GM12878 (cell line): ENCODE measurements around the gene NBPF1. TPM values are rescaled to one million over a fixed set of nuclear protein-coding genes. Genes with fewer than 3 reads are reported as not detected.
A peak's percentile ranks its signal among the peaks of the same experiment; 100 is the strongest.
"Not testable (repeated sequence)": the region's sequence is repeated elsewhere in the genome, so short reads cannot be mapped to it uniquely, and the experiment has no call there.

Experiments
- ATAC-seq: fragments of 200-7000 bp; cut with Tn5 transposase; 3 replicates; pipeline ENCODE4 v1.9.1; 2020; ENCODE audit warnings: mild to moderate bottlenecking, moderate library complexity
- BruUV-seq: library from RNA; stranded (reverse); fragments of 400-500 nt; replicated peaks from 2 replicates; lab custom pipeline; 2021; lab: Mats Ljungman, UMichigan
- CTCF ChIA-PET: fragments of 300-600 bp; sonication (Branson Sonifier 250); formaldehyde crosslinking; extraction: SDS; loops from one replicate; lab custom pipeline; 2021; ENCODE audit warnings: inconsistent platforms; lab: Yijun Ruan, JAX
- POLR2A ChIA-PET: fragments of 350-600 bp; formaldehyde crosslinking; extraction: SDS; loops from one replicate; lab custom pipeline; 2021; ENCODE audit warnings: inconsistent platforms; lab: Charles Lee
- RAD21 ChIA-PET: fragments of 300-600 bp; sonication (Branson Sonifier 250); formaldehyde crosslinking; loops from one replicate; lab custom pipeline; 2023; ENCODE audit warnings: antibody characterized with exemption; ENCODE audit not compliant: unreplicated experiment; lab: Charles Lee
- SMC1A ChIA-PET: fragments of 300-600 bp; sonication (Branson Sonifier 250); formaldehyde crosslinking; loops from one replicate; lab custom pipeline; 2023; ENCODE audit not compliant: unreplicated experiment, uncharacterized antibody; lab: Charles Lee
- DNase-seq: peaks from one replicate; pipeline ENCODE4 v3.0.0-alpha.2; 2011; ENCODE audit warnings: low read depth, low spot score
- FAIRE-seq: peaks from 3 replicates; lab custom pipeline; 2011; peaks lifted over from hg19 to GRCh38; lab: Jason Lieb, UNC
- H2AFZ ChIP-seq: 2 replicates; pipeline ENCODE4 v1.6.0; 2011; ENCODE audit warnings: low read depth, low read length, control low read depth; ENCODE audit not compliant: control insufficient read depth
- H3K27ac ChIP-seq: 2 replicates; pipeline ENCODE4 v1.5.1; 2011; ENCODE audit warnings: control low read depth; ENCODE audit not compliant: control insufficient read depth, insufficient read depth
- H3K27me3 ChIP-seq, 2 experiments: replicated peaks in 1 of 2; 2 replicates each; pipeline versions ENCODE4 v1.6.0 to v1.6.1; 2011; ENCODE audit warnings: low read length in 1 of 2; ENCODE audit not compliant: control insufficient read depth in 2 of 2, insufficient read depth in 2 of 2
- H3K36me3 ChIP-seq, 2 experiments: 2 replicates each; pipeline ENCODE4 v1.5.1; 2011; ENCODE audit warnings: low read length in 1 of 2; ENCODE audit not compliant: control insufficient read depth in 2 of 2, insufficient read depth in 2 of 2
- H3K4me1 ChIP-seq: 2 replicates; pipeline ENCODE4 v1.6.1; 2011; ENCODE audit warnings: mild to moderate bottlenecking, low read length, moderate library complexity, mixed read lengths; ENCODE audit not compliant: control insufficient read depth, insufficient read depth
- H3K4me2 ChIP-seq: 2 replicates; pipeline ENCODE4 v1.6.0; 2011; ENCODE audit warnings: control low read depth; ENCODE audit not compliant: control insufficient read depth, insufficient read depth
- H3K4me3 ChIP-seq: fragments of 200-600 bp; sonication (generic); 2 replicates; pipeline ENCODE4 v1.5.1; 2016
- H3K79me2 ChIP-seq: 2 replicates; pipeline ENCODE4 v1.6.0; 2011; ENCODE audit warnings: low read length; ENCODE audit not compliant: control insufficient read depth, insufficient read depth
- H3K9ac ChIP-seq: 2 replicates; pipeline ENCODE4 v1.8.0; 2011; ENCODE audit warnings: low read length, control low read depth, mixed read lengths; ENCODE audit not compliant: control insufficient read depth, insufficient read depth
- H3K9me3 ChIP-seq: replicated peaks from 3 replicates; pipeline ENCODE4 v1.5.1; 2011; ENCODE audit warnings: mild to moderate bottlenecking, low read length; ENCODE audit not compliant: control insufficient read depth, insufficient read depth
- H4K20me1 ChIP-seq: 2 replicates; pipeline ENCODE4 v1.6.0; 2011; ENCODE audit not compliant: control insufficient read depth, insufficient read depth
- ATF7 ChIP-seq: fragments of 450-650 bp; IDR thresholded peaks from 2 replicates; pipeline ENCODE4 v1.6.1; 2016; ENCODE audit warnings: low read depth, mild to moderate bottlenecking
- BMI1 ChIP-seq: fragments of 450-650 bp; IDR thresholded peaks from 2 replicates; pipeline ENCODE4 v1.6.1; 2016; ENCODE audit warnings: mild to moderate bottlenecking, moderate library complexity, borderline replicate concordance
- CBFB ChIP-seq: IDR thresholded peaks from 2 replicates; pipeline ENCODE4 v1.6.1; 2016; ENCODE audit warnings: antibody characterized with exemption, low read depth
- CREB1 ChIP-seq: IDR thresholded peaks from 2 replicates; pipeline ENCODE4 v1.6.1; 2012; ENCODE audit warnings: low read depth, mild to moderate bottlenecking, inconsistent platforms
- DPF2 ChIP-seq: fragments of 450-650 bp; IDR thresholded peaks from 2 replicates; pipeline ENCODE4 v1.6.1; 2017; ENCODE audit warnings: mild to moderate bottlenecking
- EGR1 ChIP-seq, 2 experiments: IDR thresholded peaks; 1 replicate in 1 of 2; 2 replicates in 1 of 2; pipeline ENCODE4 v1.6.1; 2011 to 2012; ENCODE audit warnings: low read depth in 2 of 2, low read length in 2 of 2, borderline replicate concordance in 1 of 2, mild to moderate bottlenecking in 1 of 2, moderate library complexity in 1 of 2
- GABPA ChIP-seq: IDR thresholded peaks from 2 replicates; pipeline ENCODE4 v1.6.1; 2014; ENCODE audit warnings: antibody characterized with exemption, low read depth, mild to moderate bottlenecking, inconsistent platforms
- HDGF ChIP-seq: fragments of 450-650 bp; IDR thresholded peaks from 2 replicates; pipeline ENCODE4 v1.6.1; 2016; ENCODE audit warnings: antibody characterized with exemption
- LARP7 ChIP-seq: fragments of 450-650 bp; IDR thresholded peaks from 2 replicates; pipeline ENCODE4 v1.6.1; 2017; ENCODE audit warnings: mild to moderate bottlenecking
- MTA3 ChIP-seq: IDR thresholded peaks from 2 replicates; pipeline ENCODE4 v1.6.1; 2012; ENCODE audit warnings: low read length, inconsistent platforms, borderline replicate concordance
- NBN ChIP-seq: fragments of 450-650 bp; IDR thresholded peaks from 2 replicates; pipeline ENCODE4 v1.6.1; 2016
- NFYB ChIP-seq: IDR thresholded peaks from 2 replicates; pipeline ENCODE4 v1.6.1; 2011; ENCODE audit warnings: low read depth, mild to moderate bottlenecking, low read length, improper control_type of control experiment, moderate library complexity; ENCODE audit not compliant: insufficient read depth
- PAX5 ChIP-seq: IDR thresholded peaks from 2 replicates; pipeline ENCODE4 v1.6.1; 2011; ENCODE audit warnings: low read depth, low read length, borderline replicate concordance
- PML ChIP-seq: IDR thresholded peaks from 2 replicates; pipeline ENCODE4 v1.6.1; 2012; ENCODE audit warnings: low read length, inconsistent platforms
- POLR2AphosphoS5 ChIP-seq: IDR thresholded peaks from 2 replicates; pipeline ENCODE4 v1.6.1; 2011; ENCODE audit warnings: mild to moderate bottlenecking, low read length, inconsistent platforms
- RELA ChIP-seq: fragments of 450-650 bp; IDR thresholded peaks from 2 replicates; pipeline ENCODE4 v1.8.0; 2014; ENCODE audit warnings: borderline replicate concordance; ENCODE audit not compliant: partially characterized antibody
- SMAD5 ChIP-seq: IDR thresholded peaks from 2 replicates; pipeline ENCODE4 v1.6.1; 2016; ENCODE audit warnings: antibody characterized with exemption, low read depth
- SP1 ChIP-seq: IDR thresholded peaks from one replicate; pipeline ENCODE4 v1.6.1; 2011; ENCODE audit warnings: low read depth, low read length
- TARDBP ChIP-seq: IDR thresholded peaks from 2 replicates; pipeline ENCODE4 v1.6.1; 2016; ENCODE audit warnings: borderline replicate concordance
- TCF12 ChIP-seq: IDR thresholded peaks from 2 replicates; pipeline ENCODE4 v1.6.1; 2011; ENCODE audit warnings: low read depth, mild to moderate bottlenecking, low read length
- WGBS: methylation state at CpG from one replicate; pipeline ENCODE4 v1.1.6; 2016; ENCODE audit warnings: low lambda C conversion rate; ENCODE audit not compliant: insufficient replicate concordance, insufficient coverage; ENCODE audit errors: missing lambda C conversion rate; 5-methylcytosine and 5-hydroxymethylcytosine counted together
- in situ Hi-C: fragments of 300-500 bp; cut with MboI; formaldehyde crosslinking; loops from 9 replicates; pipeline ENCODE4 v1.14.3; 2018; ENCODE audit warnings: mixed read lengths
- intact Hi-C: fragments of 100-400 bp; cut with micrococcal nuclease; formaldehyde crosslinking; loops from one replicate; pipeline ENCODE4 v1.14.2; 2022; ENCODE audit not compliant: unreplicated experiment
- polyA plus RNA-seq, 11 experiments: library from polyadenylated mRNA; depleted of rRNA in 4 of 11; unstranded in 6 of 11; stranded (reverse) in 5 of 11; fragments of >200 nt; fragmentation: Nextera tagmentation in 4 of 11; fragmentation: Illumina TruSeq in 1 of 11; extraction: Ambion mirVana in 4 of 11; extraction: Trizol in 1 of 11; gene quantifications; 1 replicate in 1 of 11; 2 replicates in 10 of 11; pipeline versions ENCODE4 v1.2.1 to v1.2.3, GENCODE V29; 2011 to 2016; ENCODE audit warnings: inconsistent platforms in 2 of 11, missing spikeins in 2 of 11, low read depth in 1 of 11
- total RNA-seq, 4 experiments: library from RNA; depleted of rRNA in 3 of 4; stranded (reverse); fragments of >200 nt in 3 of 4; fragmentation: Illumina TruSeq in 1 of 4; extraction: Trizol in 1 of 4; gene quantifications; 2 replicates each; pipeline versions ENCODE4 v1.2.1 to v1.2.3, GENCODE V29; 2013 to 2021
- TF ChIP-seq, protein P1 (sequence below): fragments of 450-650 bp; IDR thresholded peaks from 2 replicates; pipeline ENCODE4 v1.6.1; 2017; ENCODE audit warnings: mild to moderate bottlenecking, moderate library complexity

The NBPF1 gene
- total and polyA plus RNA-seq, 10 of the 15 experiments (the other 5 are each of a cell fraction or from before 2014, with no cell fraction given) = 0.20 to 3.4 (median 0.71) TPM

DNA sequence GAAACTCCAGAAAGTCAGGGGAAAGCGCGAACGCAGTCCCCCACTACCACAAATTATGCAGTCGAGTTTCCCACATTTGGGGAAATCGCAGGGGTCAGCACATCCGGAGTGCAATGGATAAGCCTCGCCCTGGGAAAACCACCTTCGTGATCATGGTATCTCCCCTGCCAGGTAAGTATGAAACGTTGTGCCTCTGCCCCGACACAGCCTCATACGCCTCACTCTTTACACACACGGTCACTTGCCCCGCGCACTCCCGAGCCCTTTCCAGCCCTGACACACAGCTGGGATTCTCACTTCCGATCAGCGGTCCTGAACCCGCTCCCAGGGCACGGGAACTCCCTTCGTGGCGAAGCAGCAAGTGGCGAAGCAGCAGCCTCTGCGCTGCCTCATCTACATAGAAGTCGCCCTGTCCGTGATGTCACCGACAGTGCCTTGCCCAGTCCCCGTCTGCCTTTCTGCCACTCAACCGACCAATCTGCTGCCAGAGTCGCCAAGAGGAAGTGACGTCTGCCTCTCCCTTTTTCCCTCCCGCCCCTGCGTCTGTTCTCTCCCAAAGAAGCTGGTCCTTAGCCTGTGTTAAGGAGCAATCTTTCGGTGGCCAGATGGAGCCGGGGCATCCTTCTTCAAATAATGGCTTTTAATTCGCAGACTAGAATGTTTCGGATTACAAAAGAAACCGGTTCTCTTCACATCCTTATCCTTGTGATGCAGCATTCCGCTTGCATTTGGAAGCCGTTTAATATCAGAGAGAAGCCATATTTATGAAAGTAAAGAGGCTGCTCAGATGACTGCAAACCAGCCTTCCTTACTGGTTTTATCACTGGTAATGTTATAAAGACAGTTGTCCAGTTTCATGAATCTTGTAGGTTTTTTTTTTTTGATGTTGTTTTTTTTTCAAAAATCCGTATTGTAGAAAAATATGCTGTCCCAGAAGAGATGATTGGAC, 99.0 kb downstream of the NBPF1 start, which contains the start of gene RNU1-1:
TSS of gene RNU1-1 (minus strand) at position 179 of the 949 bp plus-strand sequence.
- H3K36me3 ChIP-seq, FAIRE-seq, in situ Hi-C loops, H3K9me3 ChIP-seq, H3K4me1 ChIP-seq, RAD21 ChIA-PET, CTCF ChIA-PET, SMC1A ChIA-PET, H3K27me3 ChIP-seq, H4K20me1 ChIP-seq, POLR2A ChIA-PET, H3K79me2 ChIP-seq: not testable (repeated sequence)
- H3K9ac ChIP-seq = peak within 1 kb of the TSS; percentile 71
- peak within 1 kb of the TSS; percentile 50 for H3K4me2 ChIP-seq
- TSS peak; percentile 99 for BruUV-seq
- intact Hi-C loops = loop anchor here (5.0 kb wide), 1 partner anchor 72 kb away; the partner anchor contains the start of gene NECAP2
- peak within 1 kb of the TSS; percentile 79 for H2AFZ ChIP-seq
- peak; percentile 67 for ATAC-seq
- H3K4me3 ChIP-seq = peak within 1 kb of the TSS; percentile 68
- WGBS = under 1% methylated on average over 30 of the region's 40 CpGs
- H3K27ac ChIP-seq = peak within 1 kb of the TSS; percentile 95
- peak; percentile 45 for DNase-seq
- TF ChIP-seq NFYB = peak; percentile 64; the same call in 1 of the 2 replicates
- TF ChIP-seq MTA3 = peak; percentile 37; the same call in 1 of the 2 replicates
- peak; percentile 99 for TF ChIP-seq SMAD5
- TF ChIP-seq DPF2 = 0 out of 2 replicates have a peak, but pooled peaks have one; percentile 16
- peak; percentile 96 for TF ChIP-seq CBFB
- peak; percentile 51 for TF ChIP-seq TCF12
- 0 out of 2 replicates have a peak, but pooled peaks have one; percentile 52 for TF ChIP-seq LARP7
- TF ChIP-seq BMI1 = 0 out of 2 replicates have a peak, but pooled peaks have one; percentile 5
- peak; percentile 85 for TF ChIP-seq ATF7
- peak; percentile 59; the same call in 1 of the 2 replicates for TF ChIP-seq PAX5
- peak; percentile 99 for TF ChIP-seq PML
- peak; percentile 53 for TF ChIP-seq CREB1
- TF ChIP-seq RELA = peak; percentile 66
- TF ChIP-seq, protein P1, sequence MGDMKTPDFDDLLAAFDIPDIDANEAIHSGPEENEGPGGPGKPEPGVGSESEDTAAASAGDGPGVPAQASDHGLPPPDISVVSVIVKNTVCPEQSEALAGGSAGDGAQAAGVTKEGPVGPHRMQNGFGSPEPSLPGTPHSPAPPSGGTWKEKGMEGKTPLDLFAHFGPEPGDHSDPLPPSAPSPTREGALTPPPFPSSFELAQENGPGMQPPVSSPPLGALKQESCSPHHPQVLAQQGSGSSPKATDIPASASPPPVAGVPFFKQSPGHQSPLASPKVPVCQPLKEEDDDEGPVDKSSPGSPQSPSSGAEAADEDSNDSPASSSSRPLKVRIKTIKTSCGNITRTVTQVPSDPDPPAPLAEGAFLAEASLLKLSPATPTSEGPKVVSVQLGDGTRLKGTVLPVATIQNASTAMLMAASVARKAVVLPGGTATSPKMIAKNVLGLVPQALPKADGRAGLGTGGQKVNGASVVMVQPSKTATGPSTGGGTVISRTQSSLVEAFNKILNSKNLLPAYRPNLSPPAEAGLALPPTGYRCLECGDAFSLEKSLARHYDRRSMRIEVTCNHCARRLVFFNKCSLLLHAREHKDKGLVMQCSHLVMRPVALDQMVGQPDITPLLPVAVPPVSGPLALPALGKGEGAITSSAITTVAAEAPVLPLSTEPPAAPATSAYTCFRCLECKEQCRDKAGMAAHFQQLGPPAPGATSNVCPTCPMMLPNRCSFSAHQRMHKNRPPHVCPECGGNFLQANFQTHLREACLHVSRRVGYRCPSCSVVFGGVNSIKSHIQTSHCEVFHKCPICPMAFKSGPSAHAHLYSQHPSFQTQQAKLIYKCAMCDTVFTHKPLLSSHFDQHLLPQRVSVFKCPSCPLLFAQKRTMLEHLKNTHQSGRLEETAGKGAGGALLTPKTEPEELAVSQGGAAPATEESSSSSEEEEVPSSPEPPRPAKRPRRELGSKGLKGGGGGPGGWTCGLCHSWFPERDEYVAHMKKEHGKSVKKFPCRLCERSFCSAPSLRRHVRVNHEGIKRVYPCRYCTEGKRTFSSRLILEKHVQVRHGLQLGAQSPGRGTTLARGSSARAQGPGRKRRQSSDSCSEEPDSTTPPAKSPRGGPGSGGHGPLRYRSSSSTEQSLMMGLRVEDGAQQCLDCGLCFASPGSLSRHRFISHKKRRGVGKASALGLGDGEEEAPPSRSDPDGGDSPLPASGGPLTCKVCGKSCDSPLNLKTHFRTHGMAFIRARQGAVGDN = peak; percentile 92
- TF ChIP-seq EGR1 (IDR thresholded peaks at IDR 0.05; ENCODE audit: borderline replicate concordance in 1 of 2, low read depth in 2 of 2, low read length in 2 of 2) = peak; percentile 21 to 42; a peak in 2 of 3 replicates
- TF ChIP-seq GABPA = peak; percentile 71
- 0 out of 2 replicates have a peak, but pooled peaks have one; percentile 62 for TF ChIP-seq HDGF
- TF ChIP-seq SP1 = peak; percentile 42
- peak; percentile 94 for TF ChIP-seq TARDBP
- TF ChIP-seq NBN = peak; percentile 85; the same call in 1 of the 2 replicates
- TF ChIP-seq POLR2AphosphoS5 = peak; percentile 88
